Superior temporal gyrus (tissue), 1 donor: ENCODE data around the gene MVD.

Experiments
- DNase-seq: peaks from one replicate; pipeline ENCODE4 v3.0.0-alpha.2; 2016; ENCODE audit errors: extremely low spot score

MVD gene

GRCh38 chr16:88640498-88641247, 22.2 kb downstream of the MVD start:
- no peak for DNase-seq

- no peak for DNase-seq
Measured at GRCh38 chr16:88640039-88640495, 22.8 kb downstream of the MVD start.

- no peak for DNase-seq
Measured at GRCh38 chr16:88639231-88640038, 23.5 kb downstream of the MVD start.

DNA sequence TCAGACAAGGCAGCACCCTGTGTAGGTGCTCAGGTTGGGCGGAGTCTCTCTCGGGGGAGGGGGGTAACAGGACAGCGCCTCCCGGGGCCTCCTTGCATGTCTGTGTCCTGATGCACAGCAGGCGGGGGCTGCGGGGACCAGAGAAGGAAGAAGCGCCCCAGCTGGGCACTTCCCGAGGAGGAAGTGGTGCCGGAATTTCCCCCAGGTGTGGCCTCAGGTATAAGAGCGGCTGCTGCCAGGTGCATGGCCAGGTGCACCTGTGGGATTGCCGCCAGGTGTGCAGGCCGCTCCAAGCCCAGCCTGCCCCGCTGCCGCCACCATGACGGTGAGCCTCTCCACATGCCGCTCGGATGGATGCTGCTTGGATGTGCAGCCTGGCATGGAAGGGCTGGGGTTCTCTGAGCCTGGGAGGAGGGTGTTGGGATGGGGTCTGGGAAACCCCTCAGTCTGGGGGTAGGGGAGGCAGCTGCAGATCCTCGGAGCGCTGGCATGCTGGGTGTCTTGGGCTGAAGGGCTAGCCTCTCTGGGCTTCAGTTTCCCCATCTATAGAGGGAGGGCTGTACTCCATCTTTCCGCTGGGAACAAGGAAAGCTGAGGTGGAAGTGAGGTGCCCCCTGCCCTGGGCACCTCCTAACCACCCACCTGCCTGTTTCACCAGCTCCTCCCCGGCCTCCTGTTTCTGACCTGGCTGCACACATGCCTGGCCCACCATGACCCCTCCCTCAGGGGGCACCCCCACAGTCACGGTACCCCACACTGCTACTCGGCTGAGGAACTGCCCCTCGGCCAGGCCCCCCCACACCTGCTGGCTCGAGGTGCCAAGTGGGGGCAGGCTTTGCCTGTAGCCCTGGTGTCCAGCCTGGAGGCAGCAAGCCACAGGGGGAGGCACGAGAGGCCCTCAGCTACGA, 24.3 kb downstream of the MVD start, which contains the start of gene IL17C:
IL17C (plus strand) TSS at position 250 of the 908 bp plus-strand sequence; CDS start at position 320, 70 bp downstream.
- DNase-seq = no peak

DNA sequence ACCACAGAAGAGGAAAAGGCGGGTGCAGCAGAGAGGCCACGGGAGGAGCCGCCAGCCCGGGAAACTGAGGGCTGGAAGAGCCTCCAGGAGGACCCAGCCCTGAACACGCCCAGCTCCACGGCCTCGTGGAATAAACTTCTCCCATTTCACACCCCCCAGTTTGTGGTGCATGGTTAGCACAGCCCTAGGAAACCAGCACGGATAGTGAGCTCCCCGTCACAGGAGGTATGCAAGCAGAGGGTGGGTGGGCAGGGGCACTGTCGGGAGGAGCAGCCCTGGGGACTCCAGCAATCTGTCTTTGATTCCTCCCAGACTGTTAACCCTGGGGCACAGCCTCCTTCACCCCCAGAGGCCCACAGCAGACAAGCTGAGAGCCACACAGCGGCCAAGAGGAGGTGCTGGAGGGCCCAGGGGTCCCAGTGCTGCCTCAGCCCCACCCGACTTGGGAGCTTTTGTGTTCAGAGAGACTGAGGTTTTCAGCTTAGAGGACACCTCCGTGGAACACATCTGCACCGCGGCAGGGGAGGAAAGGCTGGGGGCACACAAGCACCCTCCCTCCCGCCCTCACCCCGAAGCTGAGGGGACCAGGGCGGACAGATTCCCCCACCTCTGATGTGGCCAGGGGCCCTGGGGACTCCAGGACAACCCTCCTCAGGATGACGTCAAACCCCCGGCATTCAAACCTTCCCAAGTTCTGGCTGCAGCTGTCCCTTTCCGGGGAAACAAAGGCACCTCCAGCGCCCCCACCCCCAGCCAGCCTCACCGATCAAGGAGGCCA, 26.2 kb downstream of the MVD start:
- DNase-seq = no peak

DNA sequence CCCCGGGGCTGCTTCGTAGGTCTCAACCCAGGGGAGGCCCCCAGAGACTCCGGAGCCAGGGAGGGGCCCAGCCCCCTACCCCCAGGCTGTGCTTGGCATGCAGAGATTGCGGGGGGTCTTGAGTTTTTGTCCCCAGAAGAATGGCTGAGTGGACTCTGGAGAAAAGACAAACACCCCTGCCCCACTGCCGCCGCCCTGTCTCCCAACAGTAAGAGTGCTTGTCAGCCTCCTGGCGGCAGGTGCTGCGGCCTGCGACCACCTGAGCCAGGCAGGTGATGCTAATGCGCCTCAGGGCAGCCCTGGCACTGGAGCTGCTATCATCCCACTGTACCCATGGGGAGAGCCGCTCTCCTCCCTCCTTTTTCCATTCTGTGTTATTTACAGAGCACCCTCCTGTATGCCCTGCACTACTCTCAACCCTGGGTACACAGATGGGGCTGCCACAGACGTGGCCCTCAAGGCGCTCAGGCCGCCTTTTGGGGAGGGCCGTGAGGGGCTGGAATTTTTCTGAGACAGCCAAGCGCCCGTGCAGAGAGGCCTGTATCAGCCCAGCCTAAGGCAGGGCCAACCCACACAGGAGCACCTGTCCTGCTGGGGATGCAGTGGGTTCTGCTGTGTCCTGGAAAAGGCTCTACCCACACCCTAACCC, 27.1 kb downstream of the MVD start:
- no peak for DNase-seq

DNA sequence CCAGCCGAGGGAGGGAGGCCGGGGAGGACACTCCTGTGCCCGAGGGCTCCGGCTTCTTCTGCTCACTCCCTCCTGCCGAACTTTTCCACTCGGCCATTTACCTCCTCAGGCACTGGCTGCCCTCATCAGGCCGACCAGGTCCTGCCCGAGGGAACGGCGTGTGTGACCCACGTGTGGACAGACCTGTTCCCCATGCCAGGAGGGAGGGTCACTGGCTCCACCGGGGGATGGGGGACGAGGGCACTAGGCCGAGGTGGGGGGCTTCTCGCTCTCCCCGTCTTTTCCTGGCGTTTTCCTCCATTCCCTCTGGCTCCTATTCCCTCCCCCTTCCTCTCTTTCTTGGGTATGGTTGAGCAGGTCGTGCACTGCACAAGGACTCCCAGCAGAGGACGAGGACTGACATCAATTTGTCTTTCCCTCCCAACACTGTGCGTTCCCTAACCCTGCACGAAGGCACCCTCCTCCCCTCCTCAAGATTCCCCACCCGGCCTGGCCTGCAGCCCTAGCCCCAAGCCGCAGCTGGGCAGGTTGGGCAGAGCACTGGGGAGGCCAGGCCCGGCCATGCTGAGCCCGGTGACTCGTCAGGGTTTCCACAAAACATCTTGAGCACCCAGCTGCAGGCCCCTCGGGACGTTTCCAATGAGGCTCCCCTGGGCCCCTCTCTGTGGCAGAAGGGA, 27.8 kb downstream of the MVD start:
- DNase-seq = no peak

- no peak for DNase-seq
Measured at GRCh38 chr16:88634141-88634993, 28.5 kb downstream of the MVD start.

DNA sequence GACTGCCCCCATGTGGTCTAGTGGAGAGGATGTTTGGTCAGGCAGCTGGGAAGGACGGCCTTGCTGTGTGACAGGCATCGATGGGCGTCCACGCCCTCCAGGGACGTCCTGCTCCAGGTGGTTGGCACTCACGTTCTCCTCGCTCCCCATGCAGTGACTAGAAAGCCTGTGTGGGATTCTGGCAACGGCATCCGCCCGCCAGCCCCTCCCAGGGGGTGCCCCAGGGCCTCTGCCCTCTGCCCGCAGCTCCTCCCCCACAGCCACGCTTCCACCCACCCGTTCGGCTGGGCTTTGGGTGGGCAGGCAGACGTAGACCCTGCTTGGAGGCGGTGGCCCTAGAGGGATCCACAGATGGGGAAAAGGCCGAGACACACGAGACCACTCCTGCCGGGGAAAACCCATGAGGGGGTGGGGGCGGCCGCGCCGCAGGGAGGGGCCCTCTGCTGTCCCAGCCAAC, 29.2 kb downstream of the MVD start:
- no peak for DNase-seq

- DNase-seq = no peak
Measured at GRCh38 chr16:88632587-88632930, 30.3 kb downstream of the MVD start.

DNA sequence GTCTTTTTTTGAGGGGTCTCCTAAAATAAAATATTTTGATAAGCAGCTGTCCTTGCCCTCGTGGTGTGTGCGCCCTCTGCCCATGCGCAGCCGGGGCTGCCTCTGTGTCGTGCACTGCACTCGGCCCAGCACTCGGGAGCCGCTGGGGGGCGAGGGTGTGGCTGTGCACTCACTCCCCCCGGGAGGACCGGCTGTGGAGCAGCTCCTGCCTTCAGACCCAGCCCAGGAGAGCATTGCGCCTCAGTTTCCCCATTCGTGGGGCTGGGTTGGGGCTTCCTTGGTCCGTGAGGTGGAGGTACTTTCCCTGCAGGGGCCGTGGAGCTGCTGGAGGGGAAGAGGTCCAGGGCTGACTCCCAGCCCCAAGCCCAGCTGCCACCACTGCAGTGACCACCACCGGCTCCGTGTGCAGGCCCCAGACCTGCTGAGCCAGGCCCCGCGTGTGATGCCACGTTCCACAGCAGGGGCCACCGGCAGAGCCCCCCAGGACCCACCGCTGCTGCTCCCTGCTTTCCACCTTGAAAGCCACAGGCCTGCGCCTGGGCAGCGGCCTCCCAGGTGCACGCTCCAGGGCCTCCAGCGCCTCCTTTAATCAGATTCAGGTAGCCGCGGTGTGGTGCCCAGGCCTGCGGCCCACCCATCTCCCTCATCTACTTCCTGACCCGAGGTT, 30.8 kb downstream of the MVD start:
- DNase-seq = no peak

GRCh38 chr16:88631384-88631783, 31.5 kb downstream of the MVD start:
- no peak for DNase-seq

GRCh38 chr16:88630941-88631340, 31.9 kb downstream of the MVD start:
- no peak for DNase-seq

- DNase-seq = no peak
Measured at GRCh38 chr16:88630433-88630832, 32.5 kb downstream of the MVD start.

DNA sequence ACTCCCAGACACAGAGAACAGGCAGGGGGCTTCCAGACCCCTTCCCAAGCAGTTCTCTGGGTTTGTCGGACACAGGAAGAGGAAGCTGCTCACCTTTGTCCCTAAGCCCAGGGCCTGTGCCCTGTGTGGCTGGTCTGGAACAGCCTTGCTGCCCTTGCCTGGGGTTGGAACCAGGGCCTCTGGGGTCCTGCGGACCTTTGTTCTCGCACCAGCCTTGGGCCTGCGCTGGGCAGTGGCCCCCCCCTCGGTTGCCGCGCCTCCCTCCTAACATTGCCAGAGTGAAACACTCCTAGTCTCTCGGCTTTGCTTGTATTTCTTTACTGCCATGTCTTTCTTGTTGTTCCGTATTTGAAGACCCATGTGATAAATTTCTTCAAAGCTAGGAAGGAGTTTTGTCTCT, 33.1 kb downstream of the MVD start:
- no peak for DNase-seq

- no peak for DNase-seq
Measured at GRCh38 chr16:88628512-88628974, 34.3 kb downstream of the MVD start.

DNA sequence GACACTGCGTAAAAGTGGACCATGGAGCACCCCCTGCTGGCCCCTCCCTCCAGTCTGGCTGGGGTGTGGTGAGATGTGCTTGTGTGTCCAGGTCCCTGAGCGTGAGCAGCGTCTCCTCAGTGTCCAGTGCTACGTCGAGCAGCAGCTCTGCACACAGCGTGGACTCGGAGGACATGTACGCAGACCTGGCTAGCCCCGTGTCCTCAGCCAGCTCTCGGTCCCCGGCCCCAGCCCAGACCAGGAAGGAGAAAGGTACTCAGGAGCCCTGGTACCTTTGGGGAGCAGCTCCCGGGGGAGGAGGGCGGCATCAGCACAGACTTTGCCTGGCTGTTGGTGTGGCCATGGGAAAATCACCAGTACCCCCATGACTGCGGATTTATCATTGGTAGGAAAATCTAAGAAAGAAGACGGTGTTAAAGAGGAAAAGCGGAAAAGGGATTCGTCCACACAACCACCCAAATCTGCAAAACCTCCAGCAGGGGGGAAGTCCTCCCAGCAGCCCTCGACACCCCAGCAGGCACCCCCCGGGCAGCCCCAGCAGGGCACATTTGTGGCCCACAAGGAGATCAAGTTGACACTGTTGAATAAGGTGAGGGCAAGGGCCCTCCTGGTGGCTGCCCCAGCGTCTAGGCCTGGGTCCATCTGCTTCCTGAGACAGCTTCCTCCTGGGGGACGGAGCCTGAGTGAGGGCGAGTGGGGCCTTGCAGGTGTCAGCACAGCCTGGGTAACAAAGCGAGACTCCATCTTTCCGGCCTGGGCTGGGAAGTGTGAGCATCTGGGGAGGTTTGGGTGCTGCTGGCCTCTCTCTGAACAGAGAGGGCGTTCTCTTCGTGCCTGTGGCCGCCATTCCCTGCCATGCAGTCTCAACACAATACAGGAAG, 35.1 kb downstream of the MVD start:
- DNase-seq = no peak
